ENCODE measurements around the gene ZKSCAN2. TPM values are rescaled to one million over a fixed set of nuclear protein-coding genes. Genes with fewer than 3 reads are reported as not detected.
A peak's percentile ranks its signal among the peaks of the same experiment; 100 is the strongest.

ZKSCAN2 gene
- total and polyA plus RNA-seq, 4 donors = 1.1 to 7.6 (median 3.3) TPM

DNA sequence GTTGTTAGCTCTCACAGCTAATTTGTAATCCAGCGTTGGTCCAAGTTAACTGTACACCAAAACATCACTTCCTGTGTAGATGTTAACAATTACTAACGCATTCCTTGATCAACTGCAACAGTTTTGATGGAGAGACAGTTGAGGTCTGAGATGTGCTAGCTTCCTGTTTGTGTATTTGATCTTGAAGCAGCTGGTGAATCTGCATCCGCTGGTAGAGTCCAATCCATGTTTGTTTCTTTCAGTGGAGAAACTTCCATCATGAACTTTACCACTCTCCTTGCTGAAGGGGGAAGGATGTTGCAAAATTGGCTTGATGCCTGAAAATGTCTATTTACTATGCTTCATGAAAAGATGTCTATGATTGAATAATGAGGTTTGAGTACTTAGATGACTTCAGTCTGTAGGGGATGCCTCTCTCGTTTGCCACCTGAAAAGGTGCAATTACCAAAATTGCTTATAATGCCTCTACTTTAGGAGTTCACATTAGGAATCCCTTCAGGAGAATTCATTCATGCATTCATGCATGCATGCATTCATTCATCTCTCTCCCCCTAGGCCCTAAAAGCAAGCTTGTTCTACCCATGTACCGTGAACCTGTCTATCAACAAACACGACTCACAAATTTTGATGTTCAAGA, 39.6 kb upstream of the ZKSCAN2 start:
- DNase-seq (peak in 1 of 3 donors; percentile 25), ATAC-seq (ENCODE audit: insufficient read depth, low FRiP score) (no peak)
- H3K4me1 ChIP-seq (ENCODE audit: control insufficient read depth in 5 of 5, insufficient read depth in 5 of 5, low read length in 5 of 5) = no peaks in the 10 kb centered on the region
- H3K27me3 ChIP-seq (ENCODE audit: control insufficient read depth in 3 of 3, insufficient read depth in 3 of 3, low read length in 2 of 3) = no peaks in the 10 kb centered on the region
- WGBS, 2 donors = 63 to 65% methylated on average over 6 of the region's 6 CpGs
- no peak overlapping the region for H3K9ac ChIP-seq (ENCODE audit: insufficient read depth in 1 of 2, low read length in 2 of 2)
- H3K4me3 ChIP-seq = no peak overlapping the region
- H3K36me3 ChIP-seq (ENCODE audit: control insufficient read depth in 4 of 4, insufficient read depth in 4 of 4, low read length in 4 of 4) = no peaks in the 10 kb centered on the region
- TF ChIP-seq, protein P1, sequence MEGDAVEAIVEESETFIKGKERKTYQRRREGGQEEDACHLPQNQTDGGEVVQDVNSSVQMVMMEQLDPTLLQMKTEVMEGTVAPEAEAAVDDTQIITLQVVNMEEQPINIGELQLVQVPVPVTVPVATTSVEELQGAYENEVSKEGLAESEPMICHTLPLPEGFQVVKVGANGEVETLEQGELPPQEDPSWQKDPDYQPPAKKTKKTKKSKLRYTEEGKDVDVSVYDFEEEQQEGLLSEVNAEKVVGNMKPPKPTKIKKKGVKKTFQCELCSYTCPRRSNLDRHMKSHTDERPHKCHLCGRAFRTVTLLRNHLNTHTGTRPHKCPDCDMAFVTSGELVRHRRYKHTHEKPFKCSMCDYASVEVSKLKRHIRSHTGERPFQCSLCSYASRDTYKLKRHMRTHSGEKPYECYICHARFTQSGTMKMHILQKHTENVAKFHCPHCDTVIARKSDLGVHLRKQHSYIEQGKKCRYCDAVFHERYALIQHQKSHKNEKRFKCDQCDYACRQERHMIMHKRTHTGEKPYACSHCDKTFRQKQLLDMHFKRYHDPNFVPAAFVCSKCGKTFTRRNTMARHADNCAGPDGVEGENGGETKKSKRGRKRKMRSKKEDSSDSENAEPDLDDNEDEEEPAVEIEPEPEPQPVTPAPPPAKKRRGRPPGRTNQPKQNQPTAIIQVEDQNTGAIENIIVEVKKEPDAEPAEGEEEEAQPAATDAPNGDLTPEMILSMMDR (IDR thresholded peaks at IDR 0.05; ENCODE audit: control extremely low read depth, extremely low read depth) = no peak
- no peak overlapping the region for H3K27ac ChIP-seq (ENCODE audit: low read depth in 1 of 2, low read length in 1 of 2)
- no peaks in the 10 kb centered on the region for H3K9me3 ChIP-seq (ENCODE audit: control insufficient read depth in 4 of 4, insufficient read depth in 3 of 4, low read length in 3 of 4)

DNA sequence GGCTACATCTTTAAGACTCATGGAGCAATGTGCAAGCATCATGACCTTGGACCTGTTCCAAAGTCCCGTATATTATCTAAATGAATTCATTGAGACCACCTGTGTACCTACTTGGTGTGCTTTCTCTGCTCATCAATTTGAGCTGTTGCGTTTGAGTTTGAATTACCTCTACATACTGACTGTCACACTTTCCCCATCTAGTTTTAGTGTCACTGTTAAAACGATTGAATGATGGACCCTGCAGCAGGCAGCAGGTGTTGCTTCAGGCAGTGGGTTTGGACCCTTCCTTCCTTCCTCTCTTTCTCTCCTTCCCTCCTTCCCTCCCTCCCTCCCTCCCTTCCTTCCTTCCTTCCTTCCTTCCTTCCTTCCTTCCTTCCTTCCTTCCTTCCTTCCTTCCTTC, 33.9 kb upstream of the ZKSCAN2 start:
- ATAC-seq (ENCODE audit: insufficient read depth, low FRiP score) (no peak), DNase-seq (no peak)
- H3K27me3 ChIP-seq (ENCODE audit: control insufficient read depth in 3 of 3, insufficient read depth in 3 of 3, low read length in 2 of 3) = no peaks in the 10 kb centered on the region
- no peaks in the 10 kb centered on the region for H3K9me3 ChIP-seq (ENCODE audit: control insufficient read depth in 4 of 4, insufficient read depth in 3 of 4, low read length in 3 of 4)
- no peaks in the 10 kb centered on the region for H3K36me3 ChIP-seq (ENCODE audit: control insufficient read depth in 4 of 4, insufficient read depth in 4 of 4, low read length in 4 of 4)
- 54 to 63% methylated on average over 3 of the region's 3 CpGs for WGBS, 2 donors
- no peaks in the 10 kb centered on the region for H3K4me1 ChIP-seq (ENCODE audit: control insufficient read depth in 5 of 5, insufficient read depth in 5 of 5, low read length in 5 of 5)
- H3K4me3 ChIP-seq = no peak overlapping the region
- H3K27ac ChIP-seq (ENCODE audit: low read depth in 1 of 2, low read length in 1 of 2) = no peak overlapping the region
- TF ChIP-seq, protein P1 (IDR thresholded peaks at IDR 0.05; ENCODE audit: control extremely low read depth, extremely low read depth) = no peak
- no peak overlapping the region for H3K9ac ChIP-seq (ENCODE audit: insufficient read depth in 1 of 2, low read length in 2 of 2)

DNA sequence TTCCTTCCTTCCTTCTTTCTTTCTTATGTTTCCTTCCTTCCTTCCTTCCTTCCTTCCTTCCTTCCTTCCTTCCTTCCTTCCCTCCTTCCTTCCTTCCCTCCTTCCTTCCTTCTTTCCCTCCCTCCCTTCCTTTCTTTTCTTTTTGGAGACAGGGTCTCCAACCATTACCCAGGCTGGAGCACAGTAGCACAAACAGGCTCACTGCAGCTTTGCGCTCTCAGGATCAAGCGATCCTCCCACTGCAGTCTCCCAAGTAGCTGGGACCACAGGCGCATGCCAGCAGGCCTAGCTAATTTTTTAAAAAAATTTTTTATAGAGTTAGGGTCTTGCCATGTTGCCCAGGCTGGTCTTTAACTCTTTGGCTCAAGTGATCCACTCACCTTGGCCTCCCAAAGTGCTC, 31.8 kb upstream of the ZKSCAN2 start:
- WGBS, 2 donors = 97 to 98% methylated on average over 3 of the region's 3 CpGs
- TF ChIP-seq, protein P1 (IDR thresholded peaks at IDR 0.05; ENCODE audit: control extremely low read depth, extremely low read depth) = no peak
- Histone ChIP-seq H3K9ac (ENCODE audit: insufficient read depth in 1 of 2, low read length in 2 of 2) (no peak overlapping the region), H3K27ac (ENCODE audit: low read depth in 1 of 2, low read length in 1 of 2) (no peak overlapping the region), H3K9me3 (ENCODE audit: control insufficient read depth in 4 of 4, insufficient read depth in 3 of 4, low read length in 3 of 4) (no peaks in the 10 kb centered on the region), H3K4me1 (ENCODE audit: control insufficient read depth in 5 of 5, insufficient read depth in 5 of 5, low read length in 5 of 5) (no peaks in the 10 kb centered on the region), H3K27me3 (ENCODE audit: control insufficient read depth in 3 of 3, insufficient read depth in 3 of 3, low read length in 2 of 3) (no peaks in the 10 kb centered on the region), H3K4me3 (no peak overlapping the region), H3K36me3 (ENCODE audit: control insufficient read depth in 4 of 4, insufficient read depth in 4 of 4, low read length in 4 of 4) (no peaks in the 10 kb centered on the region)
- DNase-seq = no peak
- ATAC-seq (ENCODE audit: insufficient read depth, low FRiP score) = no peak

DNA sequence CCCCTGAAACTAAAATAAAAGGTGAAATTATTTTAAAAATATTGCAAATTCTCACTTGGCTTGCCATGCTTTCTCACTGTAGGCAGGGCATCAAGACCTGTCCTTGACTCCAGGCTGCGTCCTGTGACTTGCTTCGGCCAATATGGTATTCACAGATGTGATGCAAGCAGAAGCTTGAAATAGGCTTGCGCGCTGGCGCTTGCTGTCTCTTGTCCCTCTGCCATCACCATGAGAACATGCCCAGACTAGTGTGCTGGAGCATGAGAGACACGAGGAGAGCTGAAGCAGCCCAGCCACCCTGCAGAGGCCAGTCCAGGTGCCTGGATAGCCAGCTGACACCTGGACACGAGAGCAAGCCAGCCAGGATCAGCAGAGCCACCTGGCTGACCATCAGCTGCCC, 21.8 kb upstream of the ZKSCAN2 start:
- peaks cover 0 to 1% (median 0%) of the 10 kb centered on the region in 4 donors for H3K36me3 ChIP-seq (ENCODE audit: control insufficient read depth in 4 of 4, insufficient read depth in 4 of 4, low read length in 4 of 4)
- no peaks in the 10 kb centered on the region for H3K4me1 ChIP-seq (ENCODE audit: control insufficient read depth in 5 of 5, insufficient read depth in 5 of 5, low read length in 5 of 5)
- no peak overlapping the region for H3K27ac ChIP-seq (ENCODE audit: low read depth in 1 of 2, low read length in 1 of 2)
- no peaks in the 10 kb centered on the region for H3K27me3 ChIP-seq (ENCODE audit: control insufficient read depth in 3 of 3, insufficient read depth in 3 of 3, low read length in 2 of 3)
- TF ChIP-seq, protein P1 (IDR thresholded peaks at IDR 0.05; ENCODE audit: control extremely low read depth, extremely low read depth) = no peak
- no peaks in the 10 kb centered on the region for H3K9me3 ChIP-seq (ENCODE audit: control insufficient read depth in 4 of 4, insufficient read depth in 3 of 4, low read length in 3 of 4)
- no peak overlapping the region for H3K9ac ChIP-seq (ENCODE audit: insufficient read depth in 1 of 2, low read length in 2 of 2)
- WGBS, 2 donors = 81 to 85% methylated on average over 7 of the region's 7 CpGs
- H3K4me3 ChIP-seq = no peak overlapping the region
- DNase-seq (no peak), ATAC-seq (ENCODE audit: insufficient read depth, low FRiP score) (no peak)
